NCI-H1105 treated with DMSO at 0.1 percent for 48 hours (cell line): Measurements from ENCODE around the gene HDAC7.

Experiments
- DNase-seq: peaks from one replicate; lab custom pipeline; 2025; lab: John Stamatoyannopoulos, UW

The HDAC7 gene

DNA sequence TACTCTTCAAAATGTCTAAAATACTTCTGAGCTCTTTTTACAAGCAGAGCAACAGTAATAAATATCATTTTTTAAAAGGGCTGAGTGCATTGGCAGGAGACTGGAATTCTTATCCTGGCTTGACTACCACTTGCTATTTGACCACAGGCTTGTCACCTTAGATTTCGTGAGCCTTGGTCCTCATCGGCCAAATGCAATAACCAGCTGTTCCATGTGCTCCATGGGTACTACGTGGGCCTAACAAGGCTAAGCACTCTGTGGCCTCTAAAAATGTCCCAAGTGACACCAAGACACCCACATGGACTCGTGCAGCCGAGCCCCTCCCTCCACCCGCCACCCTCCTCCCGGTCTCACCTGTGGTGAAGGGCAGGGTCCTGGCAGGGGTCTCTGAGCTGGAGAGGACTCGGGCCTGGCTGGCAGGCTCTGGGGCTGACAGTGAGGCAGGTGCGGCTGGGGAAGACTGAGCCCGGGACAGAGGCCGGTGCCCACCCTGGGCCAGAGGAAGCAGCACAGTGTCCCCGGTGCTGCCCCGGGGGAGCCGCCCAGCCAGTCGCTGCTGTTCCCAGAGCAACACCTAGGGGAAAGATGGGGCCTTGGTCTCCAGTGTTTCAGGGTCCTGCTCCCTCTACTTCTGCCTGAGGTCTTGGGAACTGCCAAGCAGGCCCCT, 26.6 kb downstream of the HDAC7 start:
- no peak for DNase-seq

DNA sequence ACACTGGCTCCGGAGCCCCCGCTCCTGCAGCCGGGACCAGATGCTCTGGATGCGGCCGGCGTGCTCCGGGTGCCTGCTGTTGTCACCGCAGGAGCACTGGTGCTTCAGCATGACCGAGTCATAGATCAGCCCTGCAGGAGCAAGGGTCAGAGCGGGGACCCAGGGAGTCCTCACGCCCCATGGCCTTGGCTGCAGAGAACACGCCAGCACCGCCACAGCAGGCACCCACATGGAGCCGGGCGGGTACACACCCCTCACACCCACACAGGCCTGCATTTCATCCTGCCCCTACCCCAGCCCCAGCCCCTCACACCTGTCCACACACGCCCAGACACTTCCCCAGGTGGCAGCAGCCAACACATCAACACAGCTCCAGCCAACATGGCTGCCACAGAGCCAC, 27.8 kb downstream of the HDAC7 start:
- DNase-seq, result no peak

- DNase-seq, result no peak
Observed at GRCh38 chr12:47791351-47791746, 28.4 kb downstream of the HDAC7 start.

GRCh38 chr12:47790676-47791350, 28.9 kb downstream of the HDAC7 start:
- no peak for DNase-seq

DNA sequence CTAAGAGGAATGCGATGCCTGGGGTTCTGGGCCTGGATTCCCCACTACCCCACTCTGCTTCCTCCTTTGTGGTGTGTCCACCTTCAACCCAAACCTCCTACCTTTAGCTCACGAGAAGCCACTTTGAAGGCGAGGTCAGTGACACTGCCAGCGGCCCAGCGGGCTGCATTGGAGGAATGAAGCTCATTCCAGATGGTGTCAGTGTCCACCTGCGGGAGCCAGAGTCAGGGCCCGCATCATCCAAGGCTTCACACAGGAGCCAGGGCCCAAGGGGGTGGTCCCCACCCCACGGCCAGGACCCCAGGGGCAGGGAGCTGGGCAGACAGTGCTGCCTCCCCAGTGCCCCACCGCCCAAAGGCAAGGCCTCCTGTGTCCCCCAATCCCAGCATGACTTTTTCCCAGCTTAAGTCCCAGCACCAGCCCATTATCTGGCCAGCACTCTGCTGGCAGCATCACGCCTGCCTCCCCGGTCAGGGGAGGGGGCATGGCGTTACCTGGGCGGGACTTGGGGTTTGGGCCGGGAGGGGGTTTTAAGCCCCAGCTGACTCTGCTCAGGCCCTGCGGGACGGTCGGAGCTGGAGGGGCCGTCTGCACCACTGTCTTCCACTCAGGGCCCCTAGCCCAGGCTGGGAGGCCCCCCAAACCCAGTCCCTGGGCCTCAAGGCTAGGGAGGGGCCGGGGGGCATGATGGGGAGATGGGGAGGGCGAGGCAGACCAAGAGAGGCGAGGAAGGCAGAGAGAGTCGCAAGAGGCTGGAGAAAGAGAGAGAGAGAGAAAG, 29.8 kb downstream of the HDAC7 start:
- no peak for DNase-seq

DNA sequence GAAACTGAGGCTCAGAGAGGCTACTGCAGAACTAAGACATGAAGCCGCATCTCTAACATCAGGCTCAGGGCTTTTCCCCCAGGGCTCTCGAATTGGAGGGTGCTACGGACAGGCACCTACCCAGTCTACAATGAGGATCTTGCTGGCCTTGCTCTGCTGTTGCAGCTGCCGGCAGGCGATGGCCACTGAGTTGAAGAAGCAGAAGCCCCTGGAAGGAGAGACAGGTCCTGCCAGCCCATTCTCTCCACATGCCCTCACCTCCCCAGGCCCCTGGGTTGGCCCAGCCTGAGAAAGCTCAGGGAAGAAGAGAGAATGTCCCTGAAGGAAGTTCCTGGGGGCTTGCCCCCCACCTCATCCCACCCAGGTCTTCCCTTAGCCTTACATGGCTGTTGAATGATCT, 30.6 kb downstream of the HDAC7 start:
- DNase-seq, result no peak

DNA sequence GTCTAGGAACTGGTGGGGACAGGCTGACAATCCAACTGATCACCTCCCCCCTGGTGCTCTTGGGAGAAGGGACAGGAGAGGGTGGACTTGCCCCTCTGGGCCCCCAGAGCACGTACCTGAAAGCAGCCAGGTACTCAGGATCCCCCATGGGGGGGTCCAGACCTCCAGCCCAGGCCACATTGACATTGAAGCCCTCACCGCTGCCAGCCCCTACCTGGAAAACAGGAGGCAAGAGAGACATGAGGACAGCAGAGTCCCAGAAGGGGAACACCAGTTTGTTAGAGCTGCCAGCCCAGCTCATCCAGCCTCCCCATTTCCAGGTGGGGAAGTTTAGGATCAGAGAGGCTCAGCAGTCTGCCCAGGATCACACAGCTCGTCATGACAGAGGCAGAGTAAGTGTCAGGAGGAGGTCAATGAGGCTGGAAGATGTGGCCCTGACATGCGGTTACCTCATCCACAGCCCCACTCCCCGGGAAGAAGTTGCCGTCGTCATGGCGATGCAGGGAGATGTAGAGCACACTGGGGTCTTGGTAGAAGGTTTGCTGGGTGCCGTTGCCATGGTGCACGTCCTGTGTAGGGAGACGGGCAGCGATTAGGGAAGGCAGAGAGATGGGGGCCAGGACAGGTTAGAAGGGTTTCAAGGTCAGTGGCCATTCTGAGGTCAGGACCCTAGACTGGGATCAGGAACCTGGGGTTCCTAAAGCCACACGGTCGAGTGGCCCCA, 31.9 kb downstream of the HDAC7 start:
- DNase-seq, result no peak

DNA sequence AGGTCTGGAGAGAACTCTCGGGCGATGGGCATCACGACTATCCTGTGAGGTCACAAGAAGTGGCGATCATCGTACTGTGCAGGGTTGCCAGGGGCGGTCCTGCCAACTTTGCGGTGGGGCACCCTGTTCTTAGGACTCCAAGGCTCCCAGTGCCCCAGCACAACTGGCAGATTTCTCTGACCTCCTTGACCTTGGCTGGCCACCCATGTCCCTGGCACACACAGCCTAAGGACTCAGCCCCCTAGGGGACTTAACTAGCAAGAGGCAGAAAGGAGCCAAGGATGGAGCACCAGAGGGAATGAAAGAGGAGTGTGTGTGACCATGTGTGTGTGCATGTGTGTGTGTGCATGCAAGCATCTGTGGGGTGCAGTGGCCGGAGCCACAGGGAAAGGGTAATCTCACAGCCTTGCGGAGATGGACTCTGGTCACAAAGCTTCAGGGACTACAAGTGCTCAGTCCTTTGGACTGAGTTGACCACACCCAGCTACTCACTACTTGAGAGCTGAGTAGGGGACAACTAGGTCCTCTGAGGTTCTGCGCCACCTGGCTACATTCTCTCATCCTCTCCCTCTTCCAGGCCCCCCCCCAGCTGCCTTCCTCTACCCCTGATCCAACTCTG, 32.9 kb downstream of the HDAC7 start:
- DNase-seq, result no peak

GRCh38 chr12:47785887-47786661, 33.6 kb downstream of the HDAC7 start:
- DNase-seq, result no peak

DNA sequence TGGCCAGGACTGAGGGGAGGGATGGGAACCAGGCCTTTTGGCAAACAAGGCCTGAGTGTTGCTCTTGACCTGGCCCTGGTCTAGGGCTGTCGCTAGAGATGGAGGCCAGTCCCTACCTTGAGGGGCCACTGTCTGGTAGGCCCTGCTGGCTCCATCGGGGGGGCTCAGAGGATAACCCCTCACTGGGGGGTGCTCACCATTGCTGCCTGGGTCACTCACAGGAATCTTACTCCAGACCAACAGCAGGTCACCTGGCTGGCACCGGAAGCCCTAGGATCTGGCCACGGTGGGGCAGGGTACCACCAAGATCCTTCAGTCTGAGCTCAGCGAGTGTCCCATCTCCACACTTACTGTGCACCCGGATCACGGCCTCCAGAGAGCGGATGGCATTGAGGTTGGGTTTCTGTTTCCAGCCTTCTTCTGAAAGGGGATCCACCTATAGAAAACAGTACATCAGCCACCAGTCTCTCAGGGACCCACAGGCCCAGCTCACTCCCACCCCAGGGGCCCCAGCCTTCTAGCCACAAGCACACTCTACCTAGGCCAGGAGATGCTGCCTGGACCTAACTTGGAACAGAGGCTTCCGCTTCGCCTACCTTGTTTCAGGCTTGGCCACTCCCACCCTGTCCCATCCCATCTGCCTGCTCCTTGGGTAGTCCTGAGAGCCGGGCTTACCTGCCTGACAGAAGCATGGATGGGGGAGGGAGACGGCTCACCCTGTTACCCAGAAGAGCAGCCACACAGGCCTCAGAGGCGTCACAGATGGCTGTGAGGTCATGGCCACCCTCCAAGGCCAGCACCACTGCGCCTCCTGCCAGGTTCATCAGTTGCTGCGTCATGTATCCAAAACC, 34.4 kb downstream of the HDAC7 start:
- no peak for DNase-seq

DNA sequence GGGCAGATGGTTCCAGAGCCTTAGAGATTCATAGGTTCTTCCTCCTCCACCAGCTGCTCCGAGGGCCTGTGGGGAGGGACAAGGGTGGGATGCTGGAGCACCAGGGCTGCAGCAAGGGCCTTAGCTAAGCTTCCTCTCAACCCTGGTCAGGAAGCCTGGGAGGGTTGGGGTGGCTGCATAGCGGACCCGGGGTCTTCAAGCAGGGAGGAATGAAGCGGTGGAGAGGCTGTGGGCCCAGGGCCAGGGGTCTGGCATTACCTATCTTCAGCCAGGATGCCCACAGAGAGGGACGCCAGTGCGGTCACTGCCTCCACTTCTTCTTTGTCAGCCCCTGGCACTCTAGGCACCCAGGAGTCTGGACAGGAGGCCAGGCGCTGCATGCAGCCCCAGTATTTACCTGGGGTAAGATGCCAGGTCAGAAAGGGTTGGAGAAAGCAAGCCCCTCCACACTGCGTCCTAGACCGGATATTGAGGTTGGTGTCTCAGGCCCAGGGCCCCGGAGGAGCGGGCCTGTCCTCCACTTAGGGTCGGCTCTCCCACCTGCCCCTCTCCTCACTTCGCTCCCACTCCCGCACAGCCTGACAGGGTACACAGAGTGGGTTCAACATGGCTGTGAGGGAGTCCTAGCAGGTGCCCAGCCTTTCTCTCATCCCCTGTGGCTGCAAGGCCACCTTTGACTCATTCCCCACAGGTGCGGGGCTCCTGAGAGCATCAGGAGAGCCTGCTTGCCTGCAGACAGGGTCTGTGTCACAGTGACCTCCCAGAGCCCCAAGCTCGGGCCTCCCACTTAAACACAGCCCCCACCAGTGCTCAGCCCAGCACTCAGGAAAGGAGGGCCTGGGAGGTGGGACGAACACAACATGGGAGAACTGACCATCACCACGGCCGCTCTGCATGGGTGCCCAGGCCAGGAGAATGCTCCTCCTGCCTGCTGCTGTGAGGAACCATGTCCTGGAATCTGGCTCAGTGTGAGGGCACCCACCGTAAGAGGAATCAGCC, 35.6 kb downstream of the HDAC7 start:
- no peak for DNase-seq

DNA sequence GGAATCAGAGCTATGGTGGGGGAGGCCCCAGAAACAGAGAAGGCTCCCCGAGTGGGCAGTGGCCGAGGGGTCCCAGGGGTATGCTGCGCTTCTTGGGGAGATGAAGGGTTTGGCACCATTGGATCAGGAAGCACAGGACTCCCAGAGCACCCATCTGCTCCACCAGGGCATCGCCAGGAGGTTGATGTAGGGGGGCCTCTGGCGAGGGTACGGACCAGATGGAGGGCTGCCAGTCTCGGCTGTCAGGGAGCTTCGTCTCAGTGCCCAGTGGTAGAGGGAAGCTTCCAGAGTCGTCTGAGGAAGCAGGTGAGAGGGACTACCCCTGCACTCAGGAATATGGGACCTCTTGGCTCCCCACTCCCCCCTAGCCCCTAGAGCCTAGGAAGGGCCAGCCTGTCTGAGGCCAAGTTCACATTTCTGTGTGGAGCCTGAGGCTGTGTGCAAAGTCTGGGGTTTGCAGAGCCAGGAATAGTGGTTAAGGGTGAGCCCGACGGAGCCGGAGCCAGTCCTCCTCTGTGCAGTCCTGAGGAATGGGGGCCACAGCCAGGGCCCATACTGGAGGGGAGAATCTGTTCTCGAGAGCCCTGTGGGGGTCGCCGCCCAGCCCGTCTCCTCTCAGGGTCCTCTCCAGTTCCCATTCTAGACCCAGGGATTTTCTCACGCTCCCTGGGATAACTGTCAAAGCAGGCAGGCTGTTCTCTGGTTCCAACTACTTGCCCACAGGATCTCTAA, 36.5 kb downstream of the HDAC7 start:
- DNase-seq, result no peak

DNA sequence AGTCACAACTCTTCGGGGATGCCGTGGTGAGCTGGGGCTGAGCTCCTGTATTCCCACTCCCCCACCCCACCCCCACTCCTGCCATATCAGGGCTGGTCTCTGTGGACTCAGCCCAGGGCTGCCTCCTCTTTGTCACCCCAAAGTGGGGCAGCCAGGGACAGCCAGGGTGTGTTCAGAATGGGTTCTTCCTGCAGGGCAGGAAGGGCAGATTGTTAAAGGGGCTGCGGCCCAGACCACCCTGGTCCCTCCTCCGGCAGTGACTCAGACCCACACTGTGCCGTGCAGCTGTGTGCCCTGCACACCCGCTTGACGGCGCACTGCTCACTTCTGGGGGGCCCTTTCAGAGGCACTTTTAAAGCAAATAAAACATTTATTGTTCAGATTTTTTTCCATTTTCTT, 37.3 kb downstream of the HDAC7 start:
- DNase-seq, result no peak

GRCh38 chr12:47781479-47782371, 38.0 kb downstream of the HDAC7 start:
- peak; percentile 92 for DNase-seq

DNA sequence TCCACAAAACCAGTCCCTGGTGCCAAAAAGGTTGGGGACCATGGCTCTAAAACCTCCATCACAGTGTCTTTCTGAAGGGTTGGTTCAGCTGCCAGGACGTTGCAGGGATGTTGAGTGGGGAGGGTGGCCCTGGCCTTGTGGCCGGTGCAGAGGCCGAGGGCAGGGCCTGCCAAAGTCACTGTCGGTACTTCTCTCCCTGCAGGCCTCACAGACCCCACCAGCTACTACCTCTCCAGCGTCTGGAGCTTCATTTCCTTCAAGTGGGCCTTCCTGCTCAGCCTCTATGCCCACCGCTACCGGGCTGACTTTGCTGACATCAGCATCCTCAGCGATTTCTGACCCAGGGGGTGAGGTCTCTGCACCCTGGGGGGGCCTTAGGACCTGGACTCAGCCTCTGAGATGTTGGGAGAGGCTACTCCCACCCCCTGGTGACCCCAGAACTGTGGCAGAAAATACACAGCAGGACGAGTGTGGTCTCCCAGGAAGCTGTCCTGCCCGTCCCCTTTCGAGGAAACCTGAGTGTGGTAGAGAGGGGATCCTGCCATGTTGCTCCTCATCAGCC, 39.7 kb downstream of the HDAC7 start:
- no peak for DNase-seq

DNA sequence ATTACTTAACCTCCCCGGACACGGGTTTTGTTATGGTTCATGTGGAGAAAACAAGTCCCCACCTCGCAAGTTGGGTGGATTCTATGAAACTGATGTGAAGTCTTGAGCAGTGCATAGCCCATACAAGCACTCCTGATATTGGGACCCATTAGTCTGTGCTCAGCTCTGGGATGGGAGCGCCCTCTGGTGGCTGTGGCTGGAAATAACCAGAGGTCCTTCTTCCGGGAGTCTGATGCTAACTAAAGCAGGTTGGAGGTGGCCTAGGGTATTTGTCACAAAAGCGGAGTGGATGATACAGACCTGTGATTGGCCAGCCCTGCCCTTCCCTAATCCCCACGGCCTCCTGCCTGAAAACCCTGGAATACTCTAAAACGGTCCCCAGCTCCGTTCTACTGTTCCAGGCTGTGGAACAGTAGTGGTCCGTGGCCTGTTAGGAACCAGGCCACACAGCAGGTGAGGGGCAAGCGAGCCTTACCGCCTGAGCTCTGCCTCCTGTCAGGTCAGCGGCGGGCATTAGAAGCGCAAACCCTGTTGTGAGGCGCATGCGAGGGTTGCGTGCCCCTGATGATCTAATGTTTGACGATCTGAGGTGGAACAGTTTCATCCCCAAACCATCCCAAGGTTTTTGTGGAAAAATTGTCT, 40.3 kb downstream of the HDAC7 start:
- peak; percentile 75 for DNase-seq
